ENCODE measurements around the gene PRPS1.
"Not testable (repeated sequence)": the region's sequence is repeated elsewhere in the genome, so short reads cannot be mapped to it uniquely, and the experiment has no call there.

PRPS1 gene

DNA sequence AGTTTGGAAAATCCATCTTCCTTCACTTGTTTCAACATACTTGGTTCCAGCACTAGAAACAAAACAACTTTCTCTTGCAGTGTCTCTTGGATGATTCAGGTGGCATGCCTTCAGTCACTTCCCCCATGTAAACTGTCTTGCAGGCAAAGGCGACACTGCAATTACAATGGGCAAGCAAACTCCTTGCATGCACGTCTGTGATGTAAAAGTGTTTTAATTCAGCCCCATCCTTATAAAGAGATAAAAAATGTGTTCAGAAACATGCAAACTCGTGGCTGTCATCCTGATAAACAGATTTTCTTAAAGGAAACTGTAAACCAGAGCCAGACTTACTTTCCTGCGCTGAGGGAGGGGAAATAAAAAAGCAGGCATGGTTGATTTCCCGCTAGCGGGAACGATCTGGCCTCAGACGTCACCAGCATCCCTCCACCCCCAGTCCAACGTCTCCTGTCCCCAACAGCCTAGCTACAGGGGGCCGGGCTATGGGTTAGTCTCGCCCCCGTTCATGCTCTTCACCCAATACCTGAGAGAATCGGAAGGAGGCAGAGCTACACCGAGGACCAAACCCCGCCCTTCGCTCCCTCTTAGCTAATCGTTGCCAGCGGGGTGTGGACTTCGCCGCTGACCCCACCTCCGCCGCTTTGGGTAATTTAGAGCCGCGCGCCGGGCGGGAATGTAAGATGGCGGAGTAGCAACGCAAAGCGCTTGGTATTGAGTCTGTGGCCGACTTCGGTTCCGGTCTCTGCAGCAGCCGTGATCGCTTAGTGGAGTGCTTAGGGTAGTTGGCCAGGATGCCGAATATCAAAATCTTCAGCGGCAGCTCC is at the start of gene PRPS1:
Gene PRPS1, plus strand, starts transcription at position 673 of the 824 bp plus-strand sequence. Its CDS starts 119 bp downstream, at position 792.
- peak; percentile 93 for DNase-seq

DNA sequence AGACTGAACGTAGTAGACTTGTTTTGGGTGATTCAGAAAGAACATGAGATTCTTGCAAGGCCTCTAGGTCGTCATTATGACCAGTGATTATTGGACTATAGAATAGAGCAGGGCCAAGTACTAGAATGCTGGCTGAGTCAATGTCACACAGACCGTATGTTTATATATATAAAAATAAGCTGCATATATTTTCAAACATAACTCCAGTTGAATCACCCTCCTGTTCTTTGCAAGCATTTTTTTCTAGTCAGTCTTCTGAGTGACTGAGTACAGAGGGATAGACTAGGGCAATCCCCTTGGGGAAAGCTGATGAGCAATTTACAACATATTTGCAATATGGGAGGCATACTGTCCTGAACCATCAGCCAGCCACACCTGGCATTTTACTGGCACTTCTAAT is 48.4 kb upstream of the PRPS1 start:
- no peak for DNase-seq

DNA sequence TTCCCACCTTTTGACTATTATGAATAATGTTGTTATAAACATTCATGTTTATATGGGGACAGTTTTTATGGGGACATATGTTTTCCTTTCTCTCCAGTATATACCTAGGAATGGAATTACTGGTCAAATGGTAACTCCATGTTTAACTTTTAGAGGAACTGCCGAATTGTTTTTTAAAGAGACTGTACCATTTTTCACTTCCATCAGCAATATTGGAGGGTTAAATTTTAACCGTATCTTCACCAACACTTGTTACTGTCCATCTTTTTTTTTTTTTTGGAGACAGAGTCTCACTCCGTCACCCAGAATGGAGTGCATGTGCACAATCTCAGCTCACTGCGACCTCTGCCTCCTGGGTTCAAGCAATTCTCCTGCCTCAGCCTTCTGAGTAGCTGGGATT is 46.4 kb upstream of the PRPS1 start:
- DNase-seq: no peak

DNA sequence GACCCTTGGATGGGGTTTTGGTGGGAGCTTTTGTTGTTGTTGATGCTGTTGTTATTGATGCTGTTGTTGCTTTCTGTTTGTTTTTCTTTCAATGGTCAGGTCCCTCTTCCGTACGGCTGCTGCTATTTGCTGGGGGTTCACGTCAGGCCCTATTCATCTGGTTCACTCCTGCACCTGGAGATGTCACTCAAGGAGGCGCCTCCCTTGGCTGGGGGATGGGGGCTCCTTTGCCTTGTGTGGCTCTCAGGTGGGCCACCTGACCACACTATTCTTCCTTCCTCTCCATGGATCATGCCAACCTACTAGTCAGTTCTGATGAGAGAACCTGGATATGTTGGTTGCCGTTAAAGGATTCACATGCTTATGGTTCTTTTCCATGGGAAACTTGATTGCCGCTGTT is 39.1 kb upstream of the PRPS1 start:
- no peak for DNase-seq

DNA sequence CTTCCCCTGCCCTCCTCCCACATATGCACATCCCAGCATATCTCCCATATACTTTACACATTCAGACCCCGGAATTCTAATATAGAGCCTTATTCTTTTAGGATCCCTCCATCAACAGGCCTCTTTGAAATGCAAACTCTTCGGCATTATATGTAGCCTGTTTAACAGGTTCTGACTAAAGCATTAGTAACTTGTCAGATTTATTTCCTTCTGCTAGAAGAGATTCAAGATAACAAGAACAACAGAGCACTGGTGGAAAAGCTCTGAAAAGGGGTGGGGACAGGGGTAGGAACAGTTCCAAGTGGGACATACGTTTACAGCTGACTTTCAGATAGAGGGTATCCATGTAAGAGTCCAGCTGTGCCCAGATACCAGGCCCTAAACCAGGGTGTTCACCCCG is 31.7 kb upstream of the PRPS1 start:
- no peak for DNase-seq

DNA sequence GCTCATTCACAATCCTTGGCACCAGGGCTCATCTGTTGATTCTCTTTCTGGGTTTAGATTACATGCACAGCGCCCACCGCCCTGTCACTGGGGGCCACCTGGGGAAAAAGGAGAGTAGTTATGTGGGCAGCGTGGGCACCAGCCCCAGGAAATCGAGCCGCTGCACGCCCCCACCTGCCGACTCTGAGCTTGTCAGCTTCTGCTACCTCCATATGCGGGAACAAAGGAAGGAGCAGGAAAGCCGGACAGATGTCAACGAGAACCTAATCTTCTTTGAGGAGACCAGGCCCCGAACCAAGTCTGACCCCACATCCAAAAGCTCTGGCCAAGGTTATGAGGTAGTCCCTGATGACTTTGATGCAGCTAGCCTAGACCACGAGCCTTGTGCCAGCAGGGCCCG is 31.0 kb upstream of the PRPS1 start:
- no peak for DNase-seq

DNA sequence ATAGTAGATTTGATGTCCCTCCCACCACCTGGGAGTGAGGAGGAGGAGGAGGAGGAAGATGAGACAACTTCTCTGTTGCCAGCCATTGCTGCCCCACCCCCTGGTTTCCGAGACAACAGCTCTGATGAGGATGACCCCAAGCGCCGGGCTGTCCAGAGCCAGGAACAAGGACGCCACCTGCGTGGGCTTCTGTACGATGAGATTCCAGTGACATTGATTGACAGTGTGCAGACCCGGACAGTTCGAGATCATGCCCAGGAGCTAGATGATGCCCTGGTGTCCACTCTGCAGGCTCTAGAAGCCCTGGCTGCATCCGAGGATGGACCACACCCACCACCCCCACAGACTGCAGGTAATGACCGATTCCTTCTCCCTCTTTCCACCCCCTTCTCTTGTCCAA is 30.5 kb upstream of the PRPS1 start:
- no peak for DNase-seq

DNA sequence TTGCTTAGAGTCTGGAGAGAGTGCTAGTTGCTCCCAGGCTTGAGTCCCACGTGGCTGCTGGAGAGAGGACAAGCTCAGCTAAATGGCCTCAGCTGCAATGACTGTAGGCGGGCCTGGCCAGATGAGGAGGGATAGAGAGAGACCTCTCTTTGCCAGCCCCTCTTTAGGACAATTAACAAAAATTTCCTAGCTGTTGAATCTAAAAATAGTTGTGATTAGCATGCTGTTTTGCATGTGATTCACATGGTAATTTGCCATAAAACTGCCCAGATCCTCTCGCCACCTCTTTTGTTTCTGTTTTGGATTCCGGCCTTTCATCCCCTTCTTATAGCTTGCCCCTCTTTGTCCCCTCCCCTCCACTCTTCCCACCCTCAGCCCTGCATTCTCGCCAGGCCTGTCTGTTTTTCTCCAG is 28.9 kb upstream of the PRPS1 start:
- DNase-seq: no peak

DNA sequence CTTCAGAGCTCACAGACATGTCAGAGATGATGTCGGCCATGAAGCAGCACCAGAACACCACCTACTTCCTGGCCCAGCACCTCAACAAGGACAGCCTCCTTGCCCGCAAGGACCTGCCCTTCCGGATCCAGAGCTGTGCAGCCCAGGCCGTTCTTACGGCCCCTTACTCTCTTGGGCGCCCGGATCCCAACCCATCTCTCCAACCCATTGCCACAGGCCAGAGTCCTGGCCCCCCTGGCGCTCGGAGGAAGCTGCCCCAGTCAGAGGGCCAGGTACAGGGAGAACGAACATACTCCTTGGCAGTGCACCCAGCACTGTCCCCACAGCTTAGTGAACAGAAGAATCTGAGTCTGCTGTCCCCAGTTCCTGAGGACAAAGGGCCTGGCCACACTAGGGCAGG is 27.9 kb upstream of the PRPS1 start:
- no peak for DNase-seq

DNA sequence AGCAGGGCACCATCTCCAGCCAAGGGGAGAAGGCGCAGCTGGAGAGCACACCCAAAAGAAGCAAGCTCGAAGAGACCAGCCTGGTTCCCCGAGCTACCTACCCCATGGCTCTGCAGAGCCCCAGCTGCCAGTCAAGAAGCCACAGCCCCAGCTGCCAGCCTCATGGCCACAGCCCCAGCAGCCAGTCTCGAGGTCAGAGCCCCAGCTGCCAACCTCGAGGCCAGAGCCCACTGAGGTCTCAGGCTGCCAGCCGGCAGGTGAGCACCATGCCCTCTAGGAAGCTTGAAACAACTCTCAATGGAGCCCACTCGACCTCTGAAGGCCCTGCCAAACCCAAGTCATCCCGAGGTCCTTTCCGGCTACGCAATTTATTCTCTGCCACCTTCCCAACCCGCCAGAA is 27.0 kb upstream of the PRPS1 start:
- DNase-seq: no peak

DNA sequence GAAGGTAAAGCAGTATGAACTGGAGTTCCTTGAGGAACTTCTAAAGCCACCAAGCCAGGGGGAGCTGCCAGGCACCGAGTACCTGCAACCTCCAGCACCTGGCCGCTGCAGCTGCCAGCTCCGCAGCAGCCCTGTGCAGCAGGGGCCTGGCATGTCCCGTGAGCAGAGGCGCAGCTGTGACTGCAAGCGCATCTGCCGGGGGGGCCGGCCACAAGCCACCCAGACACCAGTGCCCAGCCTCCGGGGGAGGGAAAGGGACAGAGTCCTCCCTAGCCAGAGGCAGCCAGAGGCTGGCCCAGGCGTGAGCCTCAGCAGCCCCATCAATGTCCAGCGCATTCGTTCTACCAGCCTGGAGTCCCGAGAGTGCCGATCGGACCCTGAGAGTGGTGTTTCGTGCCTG is 26.6 kb upstream of the PRPS1 start:
- no peak for DNase-seq

DNA sequence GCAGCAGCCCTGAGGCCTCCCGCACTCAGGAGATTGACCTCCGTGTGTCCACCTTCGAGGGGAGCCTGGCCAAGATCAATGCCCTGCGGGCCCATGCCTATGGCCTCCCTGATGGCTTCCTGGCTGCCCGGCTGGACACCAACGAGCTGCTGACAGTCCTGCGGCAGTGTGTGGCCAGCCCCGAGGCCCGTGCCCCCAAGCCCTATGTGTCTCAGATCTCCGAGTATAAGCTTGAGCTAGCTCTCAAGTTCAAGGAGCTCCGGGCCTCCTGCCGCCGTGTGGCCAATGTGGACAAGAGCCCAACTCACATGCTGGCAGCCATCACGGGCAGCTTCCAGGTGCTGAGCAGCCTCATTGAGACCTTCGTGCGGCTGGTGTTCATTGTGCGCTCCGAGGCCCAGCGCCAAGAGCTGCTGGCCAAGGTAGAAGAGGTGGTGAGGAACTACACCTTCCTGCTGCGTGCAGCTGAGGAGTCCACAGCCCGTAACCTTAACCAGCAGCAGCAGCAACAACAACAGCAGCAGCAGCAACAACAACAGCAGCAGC is 25.5 kb upstream of the PRPS1 start:
- no peak for DNase-seq

DNA sequence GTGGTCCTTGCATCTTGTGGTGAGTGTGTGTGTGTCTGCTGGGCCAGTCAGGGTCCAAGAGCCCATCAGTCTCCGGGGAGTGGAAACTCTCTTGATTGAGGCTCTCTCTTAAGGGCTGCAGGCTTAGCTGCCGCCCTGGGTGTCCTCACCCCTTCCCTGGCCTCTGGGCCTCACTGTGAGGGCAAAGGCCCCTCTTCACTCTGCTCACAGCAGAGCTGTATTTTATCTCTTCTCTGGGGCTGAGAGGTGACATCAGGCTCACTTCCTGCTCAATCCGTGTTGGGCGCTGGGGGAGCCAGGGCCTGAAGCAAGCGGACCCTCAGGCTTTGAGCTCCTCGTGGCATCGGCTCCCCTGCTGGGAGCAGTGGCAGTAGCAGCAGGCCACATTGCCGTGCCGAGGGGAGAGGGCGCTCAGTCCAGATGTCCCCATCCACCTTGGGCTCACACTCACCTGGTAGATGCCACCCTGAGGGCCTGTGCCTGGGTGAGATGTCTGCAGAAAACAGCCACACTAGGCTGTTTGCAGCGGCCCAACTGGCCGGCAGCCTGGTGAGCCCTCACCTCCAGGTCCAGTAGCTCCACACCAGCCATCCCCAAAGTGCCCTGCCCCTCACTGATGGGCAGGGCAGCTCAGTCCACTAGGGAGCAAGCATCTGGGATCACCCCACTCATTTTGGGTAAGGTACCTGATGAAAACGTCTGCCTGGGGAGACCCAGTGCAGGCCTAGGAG is 24.7 kb upstream of the PRPS1 start:
- no peak for DNase-seq

DNA sequence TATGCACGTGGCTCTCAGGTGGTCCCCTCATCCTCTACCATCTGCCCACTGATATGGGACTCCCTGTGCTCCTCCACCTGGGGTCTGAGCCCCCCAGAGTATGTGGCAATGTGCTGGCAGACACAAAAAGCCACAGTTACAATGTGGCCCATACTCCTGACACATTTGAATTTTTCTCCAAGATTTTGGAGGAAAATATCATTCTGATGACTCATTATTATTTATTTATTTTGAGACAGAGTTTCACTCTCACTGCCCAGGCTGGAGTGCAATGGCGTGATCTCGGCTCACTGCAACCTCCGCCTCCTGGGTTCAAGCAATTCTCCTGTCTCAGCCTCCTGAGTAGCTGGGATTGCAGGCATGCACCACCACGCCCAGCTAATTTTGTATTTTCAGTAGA is 19.2 kb upstream of the PRPS1 start:
- not testable (repeated sequence) for DNase-seq

DNA sequence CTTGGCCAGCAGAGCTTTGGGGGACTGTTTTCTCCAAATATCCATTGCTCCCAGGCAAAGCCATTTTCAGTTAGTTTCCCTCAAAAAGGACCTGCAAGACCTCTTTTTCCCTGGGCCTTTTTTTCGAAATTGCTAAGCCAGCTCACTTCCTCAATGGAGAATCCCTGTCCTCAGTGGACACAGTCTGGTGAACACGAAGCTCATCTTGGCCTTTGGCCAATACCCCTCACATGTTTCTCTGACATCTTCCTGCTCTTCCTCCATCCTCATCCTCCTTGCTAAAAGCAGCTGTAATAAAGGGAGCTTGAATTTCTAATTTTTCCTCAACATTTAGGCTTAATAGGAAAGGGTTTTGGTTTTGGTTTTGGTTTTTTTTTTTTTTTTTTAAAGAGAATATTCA is 17.6 kb upstream of the PRPS1 start:
- DNase-seq: no peak

DNA sequence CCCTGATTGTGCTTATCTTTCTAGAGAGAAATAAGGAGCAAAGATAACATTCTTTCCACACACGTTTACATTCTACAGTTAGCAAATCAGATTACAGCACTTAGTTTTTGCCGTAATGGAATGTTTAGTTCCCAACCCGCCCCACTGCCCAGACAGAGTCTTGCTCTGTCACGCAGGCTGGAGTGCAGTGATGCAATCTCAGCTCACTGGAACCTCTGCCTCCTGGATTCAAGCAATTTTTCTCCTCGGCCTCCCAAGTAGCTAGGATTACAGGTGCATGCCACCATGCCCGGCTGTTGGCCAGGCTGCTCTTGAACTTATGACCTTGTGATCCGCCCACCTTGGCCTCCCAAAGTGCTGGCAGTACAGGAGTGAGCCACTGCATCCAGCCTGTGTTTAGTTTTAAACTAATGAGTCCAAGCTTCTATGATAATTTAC is 8.4 kb upstream of the PRPS1 start:
- no peak for DNase-seq

DNA sequence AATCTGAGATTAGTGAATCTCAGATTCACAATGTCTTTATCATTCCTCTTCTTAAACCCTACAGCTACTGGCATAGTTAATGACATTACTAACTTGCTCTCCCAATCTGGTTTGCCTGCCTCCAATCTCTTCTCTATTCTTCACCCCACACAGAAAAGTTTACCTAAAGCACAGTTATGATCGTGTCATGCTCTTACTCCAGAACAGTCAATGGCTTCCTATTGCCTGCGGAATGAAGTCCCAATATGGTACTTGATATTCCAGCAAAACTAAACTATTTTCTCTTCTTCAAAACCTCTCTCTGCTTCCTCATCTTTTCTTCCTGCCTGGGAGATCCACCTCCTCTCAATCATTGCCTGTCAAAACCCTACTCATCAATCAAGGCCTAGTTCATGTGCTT is 3.4 kb upstream of the PRPS1 start:
- no peak for DNase-seq

DNA sequence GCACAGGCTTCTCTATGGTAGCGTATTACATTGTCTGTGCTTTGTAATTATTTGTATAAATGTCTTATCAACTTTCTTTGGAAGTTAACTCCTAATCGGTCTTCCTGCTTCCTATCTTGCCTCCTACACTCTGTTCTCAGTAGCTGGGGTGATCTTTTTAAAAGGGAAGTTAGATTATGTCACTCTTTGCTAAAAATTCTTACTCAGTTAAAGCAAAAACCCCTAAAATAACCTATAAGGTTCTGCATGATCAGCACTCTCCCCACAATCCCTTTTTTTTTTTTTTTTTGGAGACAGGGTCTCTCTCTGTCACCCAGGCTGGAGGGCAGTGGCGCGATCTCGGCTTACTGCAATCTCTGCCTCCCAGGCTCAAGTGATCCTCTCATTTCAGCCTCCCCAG is 2.6 kb upstream of the PRPS1 start:
- no peak for DNase-seq

DNA sequence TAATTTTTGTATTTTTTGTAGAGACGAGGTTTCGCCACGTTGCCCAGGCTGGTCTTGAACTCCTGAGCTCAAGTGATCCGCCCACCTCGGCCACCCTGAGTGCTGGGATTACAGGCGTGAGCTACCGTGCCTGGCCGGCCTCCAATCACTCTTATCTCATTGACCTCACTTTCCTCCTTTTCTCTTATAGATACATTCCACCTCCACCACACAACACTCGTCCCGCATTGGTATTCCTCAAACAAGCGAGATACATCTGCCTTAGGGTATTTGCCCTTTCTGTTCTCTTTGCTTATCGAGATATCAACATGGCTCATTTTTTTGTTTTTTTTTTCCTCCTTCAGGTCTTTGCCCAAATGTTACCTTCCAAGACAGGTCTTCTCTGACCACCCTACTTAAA is 1.8 kb upstream of the PRPS1 start:
- DNase-seq: no peak

DNA sequence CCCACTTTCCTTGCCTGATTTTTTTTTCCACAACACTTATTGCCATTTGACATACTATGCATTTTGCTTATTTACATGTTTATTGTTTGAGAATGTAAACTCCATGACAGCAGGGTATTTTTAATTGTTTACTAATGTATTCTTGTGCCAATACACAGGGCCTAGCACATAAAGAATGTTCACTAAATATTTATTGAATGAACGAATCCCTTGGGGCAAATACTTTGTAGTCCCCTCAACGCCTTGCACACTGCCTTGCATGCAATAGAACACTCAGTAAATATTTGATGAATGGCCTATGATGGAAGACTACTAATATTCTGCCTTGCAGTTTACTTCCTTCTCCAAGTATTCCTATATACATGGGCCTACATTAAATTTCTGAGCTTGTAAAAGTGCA is 1.4 kb upstream of the PRPS1 start:
- DNase-seq: no peak

DNA sequence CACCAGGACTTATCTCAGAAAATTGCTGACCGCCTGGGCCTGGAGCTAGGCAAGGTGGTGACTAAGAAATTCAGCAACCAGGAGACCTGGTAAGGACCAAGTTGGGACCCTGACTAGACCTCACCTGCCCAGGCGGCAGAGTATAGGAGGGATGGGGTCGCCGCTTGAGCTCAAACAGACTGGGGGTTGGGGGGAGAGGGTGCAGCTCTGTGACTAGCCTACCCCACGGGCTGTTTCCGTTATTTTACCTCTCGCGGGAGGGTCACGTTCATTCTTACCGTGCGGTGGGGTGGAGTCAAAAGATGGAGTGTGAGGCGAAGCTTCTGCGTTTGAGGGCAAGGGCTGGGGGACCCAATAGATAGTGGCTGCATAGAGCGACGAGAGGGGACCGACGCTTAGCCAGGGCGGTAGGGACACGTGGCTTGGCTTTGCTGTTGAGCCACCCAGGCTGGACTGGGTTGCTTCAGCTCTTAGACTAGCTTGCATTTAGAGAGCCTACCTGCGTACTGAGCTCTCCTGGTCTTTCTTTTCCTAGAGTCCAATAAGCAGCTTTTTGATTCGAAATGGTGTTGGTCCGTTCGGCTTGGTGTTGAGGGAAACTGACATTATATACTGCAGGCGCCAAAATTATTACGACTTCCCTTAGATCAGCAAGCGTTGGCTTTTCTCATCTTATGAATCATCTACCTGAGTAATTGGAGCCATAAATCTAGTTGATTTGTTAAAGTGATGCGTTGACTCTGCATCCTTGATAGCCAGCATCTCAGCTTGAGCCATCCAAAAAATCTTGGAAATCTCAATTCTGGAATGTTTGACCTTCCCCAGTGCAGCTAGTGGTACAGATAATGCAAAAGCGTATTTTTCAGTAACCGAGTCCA is 591 bp downstream of the PRPS1 start:
- peak; percentile 34 for DNase-seq

DNA sequence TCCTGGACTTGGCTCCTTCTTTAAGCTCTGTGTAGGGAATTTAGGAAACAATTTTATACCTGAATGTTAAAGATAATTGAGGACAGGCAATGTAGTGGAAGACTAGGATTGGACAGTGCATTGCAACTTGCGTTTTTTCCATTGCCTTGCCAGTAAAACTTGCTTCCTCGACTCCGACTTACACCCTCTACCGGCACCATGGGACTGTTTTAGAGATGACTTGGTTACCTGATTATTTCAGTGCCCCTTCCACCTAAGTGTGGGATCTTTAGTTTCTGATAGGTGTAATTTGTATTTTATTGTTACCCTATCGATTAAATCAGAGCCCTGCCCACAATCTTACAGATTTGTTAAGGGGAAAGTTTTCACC is 1.2 kb downstream of the PRPS1 start:
- DNase-seq: no peak

DNA sequence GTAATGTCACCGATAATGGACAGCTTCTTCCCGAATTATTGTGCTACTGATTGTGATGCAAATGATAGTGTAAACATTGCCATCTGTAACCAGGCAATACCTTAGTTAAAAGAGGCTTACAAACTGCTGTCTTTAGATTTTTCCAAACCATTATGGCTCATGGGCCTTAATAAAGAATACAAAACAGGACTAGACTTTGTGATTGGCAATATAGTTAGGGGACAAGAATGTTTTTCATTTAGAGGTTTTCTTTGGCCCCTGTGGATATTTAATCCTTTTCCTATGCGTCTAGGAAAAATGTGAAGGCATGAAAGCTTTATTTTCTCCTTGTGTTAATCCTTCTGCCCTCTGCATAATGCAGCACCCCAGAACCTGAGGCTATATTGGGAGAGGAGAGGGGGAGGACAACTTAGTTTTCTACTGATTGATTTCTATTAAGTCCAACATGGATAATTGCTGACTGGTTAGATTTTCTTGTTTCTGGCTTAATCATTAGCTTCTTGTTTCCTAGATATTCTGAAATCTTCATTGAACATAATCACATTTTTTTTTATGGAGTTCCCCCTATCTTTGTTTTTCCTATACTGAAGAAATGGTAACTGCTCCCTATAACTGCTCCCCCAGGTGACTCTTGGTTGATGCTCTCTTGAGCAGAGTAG is 1.9 kb downstream of the PRPS1 start:
- DNase-seq: no peak
